ENCODE measurements around the gene CYP17A1.

GRCh38 chr10:102863660-102864059, 26.4 kb upstream of the CYP17A1 start:
- TF ChIP-seq, protein P1, sequence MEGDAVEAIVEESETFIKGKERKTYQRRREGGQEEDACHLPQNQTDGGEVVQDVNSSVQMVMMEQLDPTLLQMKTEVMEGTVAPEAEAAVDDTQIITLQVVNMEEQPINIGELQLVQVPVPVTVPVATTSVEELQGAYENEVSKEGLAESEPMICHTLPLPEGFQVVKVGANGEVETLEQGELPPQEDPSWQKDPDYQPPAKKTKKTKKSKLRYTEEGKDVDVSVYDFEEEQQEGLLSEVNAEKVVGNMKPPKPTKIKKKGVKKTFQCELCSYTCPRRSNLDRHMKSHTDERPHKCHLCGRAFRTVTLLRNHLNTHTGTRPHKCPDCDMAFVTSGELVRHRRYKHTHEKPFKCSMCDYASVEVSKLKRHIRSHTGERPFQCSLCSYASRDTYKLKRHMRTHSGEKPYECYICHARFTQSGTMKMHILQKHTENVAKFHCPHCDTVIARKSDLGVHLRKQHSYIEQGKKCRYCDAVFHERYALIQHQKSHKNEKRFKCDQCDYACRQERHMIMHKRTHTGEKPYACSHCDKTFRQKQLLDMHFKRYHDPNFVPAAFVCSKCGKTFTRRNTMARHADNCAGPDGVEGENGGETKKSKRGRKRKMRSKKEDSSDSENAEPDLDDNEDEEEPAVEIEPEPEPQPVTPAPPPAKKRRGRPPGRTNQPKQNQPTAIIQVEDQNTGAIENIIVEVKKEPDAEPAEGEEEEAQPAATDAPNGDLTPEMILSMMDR (IDR thresholded peaks at IDR 0.05): no peak
- TF ChIP-seq POLR2A (IDR thresholded peaks at IDR 0.05): no peak

All from body of pancreas (tissue), 4 donors.